Mammary epithelial cell (primary cell): ENCODE measurements around the gene PKD1.

Source experiments
- CTCF ChIP-seq, 2 donors: IDR thresholded peaks in 1 of 2; conservative IDR thresholded peaks in 1 of 2; 2 replicates each; pipeline ENCODE4 v1.5.1; 2011 to 2012; ENCODE audit warnings: inconsistent platforms in 2 of 2, low read length in 2 of 2, mild to moderate bottlenecking in 2 of 2, control low read depth in 1 of 2, low read depth in 1 of 2; ENCODE audit not compliant: insufficient read depth in 1 of 2; ENCODE audit errors: extremely low read depth in 1 of 2
- EZH2 ChIP-seq: IDR thresholded peaks from 2 replicates; pipeline ENCODE4 v1.6.1; 2012; ENCODE audit warnings: low read length, inconsistent platforms, borderline replicate concordance

DNA sequence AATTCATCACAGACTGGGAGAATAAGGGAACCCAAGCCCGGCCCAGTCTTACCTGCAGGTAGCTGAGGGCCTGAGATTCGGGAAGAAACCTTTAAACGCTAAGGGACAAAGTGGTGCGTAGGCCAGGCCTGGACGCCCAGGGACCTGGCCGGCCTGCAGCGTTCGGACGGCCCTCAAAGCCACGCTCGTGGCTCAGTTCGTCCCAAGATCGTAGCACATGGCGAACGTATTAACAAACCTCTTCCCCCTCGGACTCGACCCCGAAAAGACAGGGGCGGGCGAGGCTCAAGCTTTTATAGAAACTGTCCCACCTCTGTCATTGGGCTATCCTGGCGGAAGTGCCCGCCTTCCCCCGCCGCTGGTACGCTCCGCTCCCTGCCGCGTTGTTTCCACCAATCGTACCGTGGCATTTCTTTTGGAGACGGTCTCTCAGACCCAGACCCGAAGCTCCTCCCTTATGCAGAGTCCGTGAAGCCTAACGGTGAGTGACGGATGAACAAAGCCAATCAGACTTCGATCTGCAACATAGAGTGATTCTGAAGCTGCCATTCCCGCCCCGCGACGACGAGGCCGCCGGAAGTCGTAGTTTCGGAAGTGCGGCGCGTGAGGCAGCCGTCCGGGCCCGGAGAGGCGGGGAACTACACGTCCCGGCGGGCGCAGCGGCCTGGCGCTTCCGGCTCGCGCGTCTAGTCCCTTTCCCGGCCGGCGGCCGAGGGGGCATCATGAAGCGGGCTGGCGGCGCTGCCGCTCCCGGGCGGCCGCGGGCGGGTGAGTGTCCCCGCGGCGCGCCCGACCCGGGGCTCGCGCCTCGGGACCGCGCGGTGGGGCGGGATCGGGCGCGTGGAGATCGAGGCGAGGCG is 19.6 kb upstream of the PKD1 start, which contains the start of gene TRAF7:
- TF ChIP-seq CTCF (conservative IDR thresholded peaks at IDR 0.05 in 1 of 2, IDR thresholded peaks at IDR 0.05 in 1 of 2; ENCODE audit: extremely low read depth in 1 of 2, insufficient read depth in 1 of 2, low read depth in 1 of 2, low read length in 2 of 2) (no peak), EZH2 (no peak)
